ENCODE measurements around the gene IFIT3. TPM values are rescaled to one million over a fixed set of nuclear protein-coding genes. Genes with fewer than 3 reads are reported as not detected.
A peak's percentile ranks its signal among the peaks of the same experiment; 100 is the strongest.

The IFIT3 gene, protein sequence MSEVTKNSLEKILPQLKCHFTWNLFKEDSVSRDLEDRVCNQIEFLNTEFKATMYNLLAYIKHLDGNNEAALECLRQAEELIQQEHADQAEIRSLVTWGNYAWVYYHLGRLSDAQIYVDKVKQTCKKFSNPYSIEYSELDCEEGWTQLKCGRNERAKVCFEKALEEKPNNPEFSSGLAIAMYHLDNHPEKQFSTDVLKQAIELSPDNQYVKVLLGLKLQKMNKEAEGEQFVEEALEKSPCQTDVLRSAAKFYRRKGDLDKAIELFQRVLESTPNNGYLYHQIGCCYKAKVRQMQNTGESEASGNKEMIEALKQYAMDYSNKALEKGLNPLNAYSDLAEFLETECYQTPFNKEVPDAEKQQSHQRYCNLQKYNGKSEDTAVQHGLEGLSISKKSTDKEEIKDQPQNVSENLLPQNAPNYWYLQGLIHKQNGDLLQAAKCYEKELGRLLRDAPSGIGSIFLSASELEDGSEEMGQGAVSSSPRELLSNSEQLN
- polyA plus RNA-seq (2013, experiment 1 of 2), result 0.31 TPM
- polyA plus RNA-seq (2013, experiment 2 of 2), result 0.47 TPM

DNA sequence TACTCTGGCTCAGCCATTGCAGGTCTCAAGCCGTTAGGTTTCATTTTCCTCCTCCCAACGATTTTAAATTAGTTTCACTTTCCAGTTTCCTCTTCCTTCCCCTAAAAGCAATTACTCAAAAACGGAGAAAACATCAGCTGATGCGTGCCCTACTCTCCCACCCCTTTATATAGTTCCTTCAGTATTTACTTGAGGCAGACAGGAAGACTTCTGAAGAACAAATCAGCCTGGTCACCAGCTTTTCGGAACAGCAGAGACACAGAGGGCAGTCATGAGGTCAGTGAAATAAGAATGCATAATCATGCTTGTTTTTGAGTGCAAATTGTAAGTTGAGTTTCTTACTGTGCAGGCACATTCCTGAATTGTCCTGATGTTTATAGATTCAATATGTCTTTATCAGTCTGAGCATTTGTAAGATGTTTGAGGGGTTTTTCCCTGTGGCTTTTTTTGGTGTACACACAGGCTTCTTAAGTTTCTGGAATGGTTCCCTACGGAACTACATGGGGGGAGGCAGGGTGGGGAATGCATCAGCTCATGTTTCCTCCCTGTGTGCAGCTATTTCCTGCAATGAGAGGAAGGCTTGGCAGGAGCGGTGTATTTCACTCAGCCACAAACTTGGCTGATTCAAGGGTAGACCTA, at the start of gene IFIT3:
TSS of gene IFIT3 (plus strand) at position 195 of the 639 bp plus-strand sequence. CDS start at position 272, 77 bp downstream.
- H2AFZ ChIP-seq (ENCODE audit: low read length), result peak within 1 kb of the TSS; percentile 84
- H3K18ac ChIP-seq (ENCODE audit: low read length), result no peak within 1 kb of the TSS
- H3K27me3 ChIP-seq (ENCODE audit: control insufficient read depth in 3 of 3, insufficient read depth in 3 of 3, low read depth in 1 of 3, low read length in 3 of 3), result no peaks in the 10 kb centered on the region
- peaks cover 0 to under 1% of the 10 kb centered on the region in 2 donors for H3K9me3 ChIP-seq (replicated peaks in 1 of 2; ENCODE audit: control insufficient read depth in 2 of 2, insufficient read depth in 1 of 2, low read depth in 1 of 2, low read length in 2 of 2)
- H2BK120ac ChIP-seq (ENCODE audit: low read depth, low read length), result no peak within 1 kb of the TSS
- H3K36me3 ChIP-seq (replicated peaks in 1 of 2; ENCODE audit: control insufficient read depth in 2 of 2, insufficient read depth in 2 of 2, low read length in 2 of 2), result no peaks in the 10 kb centered on the region
- no peak within 1 kb of the TSS for H3K27ac ChIP-seq (replicated peaks; ENCODE audit: low read length)
- H3K4me1 ChIP-seq (ENCODE audit: control insufficient read depth in 2 of 2, insufficient read depth in 1 of 2, low read depth in 1 of 2, low read length in 2 of 2), result peaks cover 10 to 12% of the 10 kb centered on the region in 2 donors
- H3K23ac ChIP-seq (ENCODE audit: low read depth, low read length, poor library complexity), result no peak within 1 kb of the TSS
- no peak within 1 kb of the TSS for H4K8ac ChIP-seq (ENCODE audit: low read depth, low read length)
- no peak within 1 kb of the TSS for H3K14ac ChIP-seq (ENCODE audit: low read length)
- no peak within 1 kb of the TSS for H4K91ac ChIP-seq (ENCODE audit: low read depth, low read length, poor library complexity)
- DNase-seq (ENCODE audit: low spot score), result no peak
- no peak within 1 kb of the TSS for H2BK12ac ChIP-seq (ENCODE audit: low read length)
- WGBS, 2 donors (ENCODE audit: extremely low coverage in 2 of 2, insufficient read length in 2 of 2, insufficient replicate concordance in 1 of 2), result no CpG with 5 or more reads among the region's 7 CpGs
- no peak within 1 kb of the TSS for H2BK15ac ChIP-seq (ENCODE audit: low read length)
- no peak within 1 kb of the TSS for H3K4me2 ChIP-seq (ENCODE audit: insufficient read depth, low read length, poor library complexity, severe bottlenecking)
- H2BK5ac ChIP-seq (ENCODE audit: low read length), result no peak within 1 kb of the TSS
- H3K4me3 ChIP-seq (ENCODE audit: low read length in 2 of 2), result peak within 1 kb of the TSS in 1 of 2 donors; percentile 51
- no peaks in the 10 kb centered on the region for H3K79me1 ChIP-seq (ENCODE audit: low read depth, low read length)
- no peak within 1 kb of the TSS for H3K4ac ChIP-seq (ENCODE audit: low read length)
- no peak within 1 kb of the TSS for H2AK5ac ChIP-seq (ENCODE audit: low read depth, low read length)
- no peak within 1 kb of the TSS for H3K9ac ChIP-seq (ENCODE audit: low read depth, low read length, poor library complexity)

GRCh38 chr10:89278034-89278535, 49.7 kb upstream of the IFIT3 start:
- Histone ChIP-seq H2AK5ac (ENCODE audit: low read depth, low read length) (no peak overlapping the region), H2AFZ (ENCODE audit: low read length) (peak overlapping the region; percentile 12), H3K4me2 (ENCODE audit: insufficient read depth, low read length, poor library complexity, severe bottlenecking) (no peak overlapping the region), H2BK5ac (ENCODE audit: low read length) (no peak overlapping the region), H3K4me1 (ENCODE audit: control insufficient read depth in 2 of 2, insufficient read depth in 1 of 2, low read depth in 1 of 2, low read length in 2 of 2) (peaks cover 0 to 4% of the 10 kb centered on the region in 2 donors), H2BK120ac (ENCODE audit: low read depth, low read length) (no peak overlapping the region), H4K91ac (ENCODE audit: low read depth, low read length, poor library complexity) (no peak overlapping the region), H3K79me1 (ENCODE audit: low read depth, low read length) (no peaks in the 10 kb centered on the region), H3K9ac (ENCODE audit: low read depth, low read length, poor library complexity) (no peak overlapping the region), H3K14ac (ENCODE audit: low read length) (no peak overlapping the region), H3K27me3 (ENCODE audit: control insufficient read depth in 3 of 3, insufficient read depth in 3 of 3, low read depth in 1 of 3, low read length in 3 of 3) (no peaks in the 10 kb centered on the region), H4K8ac (ENCODE audit: low read depth, low read length) (no peak overlapping the region), H3K18ac (ENCODE audit: low read length) (no peak overlapping the region), H3K9me3 (replicated peaks in 1 of 2; ENCODE audit: control insufficient read depth in 2 of 2, insufficient read depth in 1 of 2, low read depth in 1 of 2, low read length in 2 of 2) (no peaks in the 10 kb centered on the region), H3K23ac (ENCODE audit: low read depth, low read length, poor library complexity) (no peak overlapping the region), H2BK12ac (ENCODE audit: low read length) (no peak overlapping the region), H2BK15ac (ENCODE audit: low read length) (no peak overlapping the region), H3K27ac (replicated peaks; ENCODE audit: low read length) (no peak overlapping the region), H3K36me3 (replicated peaks in 1 of 2; ENCODE audit: control insufficient read depth in 2 of 2, insufficient read depth in 2 of 2, low read length in 2 of 2) (no peaks in the 10 kb centered on the region), H3K4ac (ENCODE audit: low read length) (no peak overlapping the region), H3K4me3 (ENCODE audit: low read length in 2 of 2) (no peak overlapping the region)
- no peak for DNase-seq (ENCODE audit: low spot score)
- WGBS, 2 donors (ENCODE audit: extremely low coverage in 2 of 2, insufficient read length in 2 of 2, insufficient replicate concordance in 1 of 2), result no CpG with 5 or more reads among the region's 1 CpG

- H2BK5ac ChIP-seq (ENCODE audit: low read length), result no peak overlapping the region
- H3K27me3 ChIP-seq (ENCODE audit: control insufficient read depth in 3 of 3, insufficient read depth in 3 of 3, low read depth in 1 of 3, low read length in 3 of 3), result no peaks in the 10 kb centered on the region
- H3K14ac ChIP-seq (ENCODE audit: low read length), result no peak overlapping the region
- DNase-seq (ENCODE audit: low spot score), result no peak
- no peak overlapping the region for H2AK5ac ChIP-seq (ENCODE audit: low read depth, low read length)
- H2AFZ ChIP-seq (ENCODE audit: low read length), result peak overlapping the region; percentile 26
- no peaks in the 10 kb centered on the region for H3K79me1 ChIP-seq (ENCODE audit: low read depth, low read length)
- no peak overlapping the region for H3K4ac ChIP-seq (ENCODE audit: low read length)
- no peak overlapping the region for H4K91ac ChIP-seq (ENCODE audit: low read depth, low read length, poor library complexity)
- no peak overlapping the region for H2BK12ac ChIP-seq (ENCODE audit: low read length)
- no peak overlapping the region for H3K4me3 ChIP-seq (ENCODE audit: low read length in 2 of 2)
- no peak overlapping the region for H3K4me2 ChIP-seq (ENCODE audit: insufficient read depth, low read length, poor library complexity, severe bottlenecking)
- no peak overlapping the region for H3K27ac ChIP-seq (replicated peaks; ENCODE audit: low read length)
- H3K9me3 ChIP-seq (replicated peaks in 1 of 2; ENCODE audit: control insufficient read depth in 2 of 2, insufficient read depth in 1 of 2, low read depth in 1 of 2, low read length in 2 of 2), result no peaks in the 10 kb centered on the region
- no peak overlapping the region for H3K9ac ChIP-seq (ENCODE audit: low read depth, low read length, poor library complexity)
- no peak overlapping the region for H2BK15ac ChIP-seq (ENCODE audit: low read length)
- no peak overlapping the region for H3K23ac ChIP-seq (ENCODE audit: low read depth, low read length, poor library complexity)
- H3K36me3 ChIP-seq (replicated peaks in 1 of 2; ENCODE audit: control insufficient read depth in 2 of 2, insufficient read depth in 2 of 2, low read length in 2 of 2), result no peaks in the 10 kb centered on the region
- H3K4me1 ChIP-seq (ENCODE audit: control insufficient read depth in 2 of 2, insufficient read depth in 1 of 2, low read depth in 1 of 2, low read length in 2 of 2), result peaks cover 5 to 8% of the 10 kb centered on the region in 2 donors
- H3K18ac ChIP-seq (ENCODE audit: low read length), result no peak overlapping the region
- H4K8ac ChIP-seq (ENCODE audit: low read depth, low read length), result no peak overlapping the region
- no peak overlapping the region for H2BK120ac ChIP-seq (ENCODE audit: low read depth, low read length)
Observed at GRCh38 chr10:89278900-89279392, 48.9 kb upstream of the IFIT3 start.

DNA sequence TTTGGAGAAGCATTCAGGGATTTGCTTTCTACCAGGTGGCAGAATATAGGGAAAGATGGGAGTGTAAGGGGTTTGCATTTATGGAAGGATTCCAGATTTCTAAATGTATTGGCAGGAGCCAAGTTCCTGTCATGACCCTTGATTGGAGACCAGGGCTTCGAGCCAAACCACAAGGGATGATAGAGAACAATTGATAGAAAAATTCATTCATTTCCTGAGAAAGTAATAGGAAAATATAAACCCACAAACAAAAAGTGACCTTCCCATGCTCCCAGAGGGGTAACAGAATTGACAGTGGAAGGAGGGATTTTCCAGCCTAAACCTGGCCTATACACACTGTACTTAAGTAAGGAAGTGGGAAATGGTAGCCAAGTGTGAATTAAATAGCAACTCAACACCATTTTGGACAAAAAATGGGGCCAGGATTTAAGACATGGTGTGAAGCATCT, 48.4 kb upstream of the IFIT3 start:
- Histone ChIP-seq H3K27me3 (ENCODE audit: control insufficient read depth in 3 of 3, insufficient read depth in 3 of 3, low read depth in 1 of 3, low read length in 3 of 3) (no peaks in the 10 kb centered on the region), H2BK120ac (ENCODE audit: low read depth, low read length) (no peak overlapping the region), H3K14ac (ENCODE audit: low read length) (no peak overlapping the region), H4K91ac (ENCODE audit: low read depth, low read length, poor library complexity) (no peak overlapping the region), H2BK15ac (ENCODE audit: low read length) (no peak overlapping the region), H2AK5ac (ENCODE audit: low read depth, low read length) (no peak overlapping the region), H3K4me2 (ENCODE audit: insufficient read depth, low read length, poor library complexity, severe bottlenecking) (no peak overlapping the region), H3K4me3 (ENCODE audit: low read length in 2 of 2) (no peak overlapping the region), H2BK12ac (ENCODE audit: low read length) (no peak overlapping the region), H3K4ac (ENCODE audit: low read length) (no peak overlapping the region), H3K18ac (ENCODE audit: low read length) (no peak overlapping the region), H3K23ac (ENCODE audit: low read depth, low read length, poor library complexity) (no peak overlapping the region), H3K9ac (ENCODE audit: low read depth, low read length, poor library complexity) (no peak overlapping the region), H2AFZ (ENCODE audit: low read length) (peak overlapping the region; percentile 26), H4K8ac (ENCODE audit: low read depth, low read length) (no peak overlapping the region), H3K9me3 (replicated peaks in 1 of 2; ENCODE audit: control insufficient read depth in 2 of 2, insufficient read depth in 1 of 2, low read depth in 1 of 2, low read length in 2 of 2) (no peaks in the 10 kb centered on the region), H3K4me1 (ENCODE audit: control insufficient read depth in 2 of 2, insufficient read depth in 1 of 2, low read depth in 1 of 2, low read length in 2 of 2) (peaks cover 5 to 12% of the 10 kb centered on the region in 2 donors), H2BK5ac (ENCODE audit: low read length) (no peak overlapping the region), H3K36me3 (replicated peaks in 1 of 2; ENCODE audit: control insufficient read depth in 2 of 2, insufficient read depth in 2 of 2, low read length in 2 of 2) (no peaks in the 10 kb centered on the region), H3K79me1 (ENCODE audit: low read depth, low read length) (no peaks in the 10 kb centered on the region), H3K27ac (replicated peaks; ENCODE audit: low read length) (no peak overlapping the region)
- WGBS, 2 donors (ENCODE audit: extremely low coverage in 2 of 2, insufficient read length in 2 of 2, insufficient replicate concordance in 1 of 2), result no CpG with 5 or more reads among the region's 1 CpG
- no peak for DNase-seq (ENCODE audit: low spot score)

Data from neuronal stem cell (in vitro differentiated cells).